ENCODE measurements around the gene GSG1L2.

Gene GSG1L2

GRCh38 chr17:9855036-9855435 is 33.2 kb upstream of the GSG1L2 start:
- POLR2A ChIA-PET: no interaction called here
- H3K36me3 ChIP-seq (ENCODE audit: control insufficient read depth in 4 of 4, insufficient read depth in 4 of 4, low read length in 3 of 4): no peaks in the 10 kb centered on the region
- no peaks in the 10 kb centered on the region for H3K4me1 ChIP-seq (ENCODE audit: control extremely low read depth in 1 of 4, control insufficient read depth in 4 of 4, insufficient read depth in 4 of 4, low read length in 3 of 4)
- H3K27ac ChIP-seq (ENCODE audit: insufficient read depth in 1 of 2, low read depth in 1 of 2, low read length in 2 of 2, poor library complexity in 1 of 2, severe bottlenecking in 2 of 2): no peak overlapping the region
- peaks cover 0 to 7% (median 2%) of the 10 kb centered on the region in 5 experiments for H3K9me3 ChIP-seq (ENCODE audit: control extremely low read depth in 1 of 5, control insufficient read depth in 4 of 5, insufficient read depth in 2 of 5, low read depth in 1 of 5, low read length in 4 of 5)
- no peak overlapping the region for H3K4me3 ChIP-seq (ENCODE audit: control insufficient read depth in 1 of 7, extremely low read depth in 1 of 7, insufficient read depth in 4 of 7, low read depth in 2 of 7, low read length in 6 of 7)
- CTCF ChIA-PET: no interaction called here
- 95% methylated on average over 4 of the region's 4 CpGs for WGBS (ENCODE audit: insufficient coverage)
- H3K27me3 ChIP-seq (replicated peaks in 2 of 5; ENCODE audit: control insufficient read depth in 4 of 5, insufficient read depth in 5 of 5, low read length in 4 of 5): no peaks in the 10 kb centered on the region
- no peak for DNase-seq

- 88% methylated on average over 5 of the region's 5 CpGs for WGBS (ENCODE audit: insufficient coverage)
- DNase-seq: no peak
- CTCF ChIA-PET: no interaction called here
- Histone ChIP-seq H3K27ac (ENCODE audit: insufficient read depth in 1 of 2, low read depth in 1 of 2, low read length in 2 of 2, poor library complexity in 1 of 2, severe bottlenecking in 2 of 2) (no peak overlapping the region), H3K27me3 (replicated peaks in 2 of 5; ENCODE audit: control insufficient read depth in 4 of 5, insufficient read depth in 5 of 5, low read length in 4 of 5) (no peaks in the 10 kb centered on the region), H3K9me3 (ENCODE audit: control extremely low read depth in 1 of 5, control insufficient read depth in 4 of 5, insufficient read depth in 2 of 5, low read depth in 1 of 5, low read length in 4 of 5) (peaks cover 0 to 7% (median 2%) of the 10 kb centered on the region in 5 experiments), H3K4me3 (ENCODE audit: control insufficient read depth in 1 of 7, extremely low read depth in 1 of 7, insufficient read depth in 4 of 7, low read depth in 2 of 7, low read length in 6 of 7) (no peak overlapping the region), H3K36me3 (ENCODE audit: control insufficient read depth in 4 of 4, insufficient read depth in 4 of 4, low read length in 3 of 4) (no peaks in the 10 kb centered on the region), H3K4me1 (ENCODE audit: control extremely low read depth in 1 of 4, control insufficient read depth in 4 of 4, insufficient read depth in 4 of 4, low read length in 3 of 4) (no peaks in the 10 kb centered on the region)
- POLR2A ChIA-PET: no interaction called here
These were observed 32.4 kb upstream of the GSG1L2 start for GRCh38 chr17:9854255-9854654.

- POLR2A ChIA-PET: no interaction called here
These were observed 28.3 kb upstream of the GSG1L2 start for GRCh38 chr17:9850151-9850550.

GRCh38 chr17:9845306-9845705 is 23.4 kb upstream of the GSG1L2 start:
- H3K27ac ChIP-seq (ENCODE audit: insufficient read depth in 1 of 2, low read depth in 1 of 2, low read length in 2 of 2, poor library complexity in 1 of 2, severe bottlenecking in 2 of 2): no peak overlapping the region
- H3K36me3 ChIP-seq (ENCODE audit: control insufficient read depth in 4 of 4, insufficient read depth in 4 of 4, low read length in 3 of 4): no peaks in the 10 kb centered on the region
- 100% methylated on average over 3 of the region's 4 CpGs for WGBS (ENCODE audit: insufficient coverage)
- peaks cover 0 to 2% (median 0%) of the 10 kb centered on the region in 5 experiments for H3K27me3 ChIP-seq (replicated peaks in 2 of 5; ENCODE audit: control insufficient read depth in 4 of 5, insufficient read depth in 5 of 5, low read length in 4 of 5)
- DNase-seq: no peak
- no peaks in the 10 kb centered on the region for H3K4me1 ChIP-seq (ENCODE audit: control extremely low read depth in 1 of 4, control insufficient read depth in 4 of 4, insufficient read depth in 4 of 4, low read length in 3 of 4)
- ChIA-PET CTCF (no interaction called here), POLR2A (no interaction called here)
- H3K9me3 ChIP-seq (ENCODE audit: control extremely low read depth in 1 of 5, control insufficient read depth in 4 of 5, insufficient read depth in 2 of 5, low read depth in 1 of 5, low read length in 4 of 5): peaks cover 0 to 1% (median 0%) of the 10 kb centered on the region in 5 experiments
- H3K4me3 ChIP-seq (ENCODE audit: control insufficient read depth in 1 of 7, extremely low read depth in 1 of 7, insufficient read depth in 4 of 7, low read depth in 2 of 7, low read length in 6 of 7): no peak overlapping the region

More at GRCh38 chr17:9850151-9850550, 28.3 kb upstream of the GSG1L2 start:
- Histone ChIP-seq H3K4me1 (ENCODE audit: control extremely low read depth in 1 of 4, control insufficient read depth in 4 of 4, insufficient read depth in 4 of 4, low read length in 3 of 4) (no peaks in the 10 kb centered on the region), H3K4me3 (ENCODE audit: control insufficient read depth in 1 of 7, extremely low read depth in 1 of 7, insufficient read depth in 4 of 7, low read depth in 2 of 7, low read length in 6 of 7) (no peak overlapping the region), H3K9me3 (ENCODE audit: control extremely low read depth in 1 of 5, control insufficient read depth in 4 of 5, insufficient read depth in 2 of 5, low read depth in 1 of 5, low read length in 4 of 5) (peaks cover 0 to 1% (median 0%) of the 10 kb centered on the region in 5 experiments), H3K27ac (ENCODE audit: insufficient read depth in 1 of 2, low read depth in 1 of 2, low read length in 2 of 2, poor library complexity in 1 of 2, severe bottlenecking in 2 of 2) (no peak overlapping the region), H3K27me3 (replicated peaks in 2 of 5; ENCODE audit: control insufficient read depth in 4 of 5, insufficient read depth in 5 of 5, low read length in 4 of 5) (no peaks in the 10 kb centered on the region), H3K36me3 (ENCODE audit: control insufficient read depth in 4 of 4, insufficient read depth in 4 of 4, low read length in 3 of 4) (no peaks in the 10 kb centered on the region)
- DNase-seq: no peak
- CTCF ChIA-PET: no interaction called here
- WGBS (ENCODE audit: insufficient coverage): 84% methylated on average over 5 of the region's 5 CpGs

- Histone ChIP-seq H3K9me3 (ENCODE audit: control extremely low read depth in 1 of 5, control insufficient read depth in 4 of 5, insufficient read depth in 2 of 5, low read depth in 1 of 5, low read length in 4 of 5) (peaks cover 0 to 1% (median 0%) of the 10 kb centered on the region in 5 experiments), H3K27ac (ENCODE audit: insufficient read depth in 1 of 2, low read depth in 1 of 2, low read length in 2 of 2, poor library complexity in 1 of 2, severe bottlenecking in 2 of 2) (no peak overlapping the region), H3K4me3 (ENCODE audit: control insufficient read depth in 1 of 7, extremely low read depth in 1 of 7, insufficient read depth in 4 of 7, low read depth in 2 of 7, low read length in 6 of 7) (no peak overlapping the region), H3K27me3 (replicated peaks in 2 of 5; ENCODE audit: control insufficient read depth in 4 of 5, insufficient read depth in 5 of 5, low read length in 4 of 5) (peaks cover 0 to 5% (median 2%) of the 10 kb centered on the region in 5 experiments), H3K4me1 (ENCODE audit: control extremely low read depth in 1 of 4, control insufficient read depth in 4 of 4, insufficient read depth in 4 of 4, low read length in 3 of 4) (no peaks in the 10 kb centered on the region), H3K36me3 (ENCODE audit: control insufficient read depth in 4 of 4, insufficient read depth in 4 of 4, low read length in 3 of 4) (no peaks in the 10 kb centered on the region)
- POLR2A ChIA-PET: no interaction called here
- CTCF ChIA-PET: no interaction called here
- no peak for DNase-seq
- 77% methylated on average over 8 of the region's 8 CpGs for WGBS (ENCODE audit: insufficient coverage)
These were observed 22.3 kb upstream of the GSG1L2 start for GRCh38 chr17:9844153-9844552.

- H3K9me3 ChIP-seq (ENCODE audit: control extremely low read depth in 1 of 5, control insufficient read depth in 4 of 5, insufficient read depth in 2 of 5, low read depth in 1 of 5, low read length in 4 of 5): peaks cover 0 to 1% (median 0%) of the 10 kb centered on the region in 5 experiments
- no peak for DNase-seq
- ChIA-PET CTCF (no interaction called here), POLR2A (no interaction called here)
- WGBS (ENCODE audit: insufficient coverage): 90% methylated on average over 14 of the region's 14 CpGs
- no peaks in the 10 kb centered on the region for H3K4me1 ChIP-seq (ENCODE audit: control extremely low read depth in 1 of 4, control insufficient read depth in 4 of 4, insufficient read depth in 4 of 4, low read length in 3 of 4)
- H3K27me3 ChIP-seq (replicated peaks in 2 of 5; ENCODE audit: control insufficient read depth in 4 of 5, insufficient read depth in 5 of 5, low read length in 4 of 5): peaks cover 0 to 12% (median 2%) of the 10 kb centered on the region in 5 experiments
- no peaks in the 10 kb centered on the region for H3K36me3 ChIP-seq (ENCODE audit: control insufficient read depth in 4 of 4, insufficient read depth in 4 of 4, low read length in 3 of 4)
- H3K27ac ChIP-seq (ENCODE audit: insufficient read depth in 1 of 2, low read depth in 1 of 2, low read length in 2 of 2, poor library complexity in 1 of 2, severe bottlenecking in 2 of 2): no peak overlapping the region
- H3K4me3 ChIP-seq (ENCODE audit: control insufficient read depth in 1 of 7, extremely low read depth in 1 of 7, insufficient read depth in 4 of 7, low read depth in 2 of 7, low read length in 6 of 7): no peak overlapping the region
These were observed 21.5 kb upstream of the GSG1L2 start for GRCh38 chr17:9843152-9844010.

GRCh38 chr17:9842057-9842758 is 20.3 kb upstream of the GSG1L2 start:
- Histone ChIP-seq H3K27ac (ENCODE audit: insufficient read depth in 1 of 2, low read depth in 1 of 2, low read length in 2 of 2, poor library complexity in 1 of 2, severe bottlenecking in 2 of 2) (no peak overlapping the region), H3K9me3 (ENCODE audit: control extremely low read depth in 1 of 5, control insufficient read depth in 4 of 5, insufficient read depth in 2 of 5, low read depth in 1 of 5, low read length in 4 of 5) (peaks cover 0 to 1% (median 0%) of the 10 kb centered on the region in 5 experiments), H3K27me3 (replicated peaks in 2 of 5; ENCODE audit: control insufficient read depth in 4 of 5, insufficient read depth in 5 of 5, low read length in 4 of 5) (peaks cover 0 to 17% (median 5%) of the 10 kb centered on the region in 5 experiments), H3K4me1 (ENCODE audit: control extremely low read depth in 1 of 4, control insufficient read depth in 4 of 4, insufficient read depth in 4 of 4, low read length in 3 of 4) (no peaks in the 10 kb centered on the region), H3K4me3 (ENCODE audit: control insufficient read depth in 1 of 7, extremely low read depth in 1 of 7, insufficient read depth in 4 of 7, low read depth in 2 of 7, low read length in 6 of 7) (no peak overlapping the region), H3K36me3 (ENCODE audit: control insufficient read depth in 4 of 4, insufficient read depth in 4 of 4, low read length in 3 of 4) (no peaks in the 10 kb centered on the region)
- POLR2A ChIA-PET: no interaction called here
- no peak for DNase-seq
- CTCF ChIA-PET: interaction anchor here (0.6 kb wide), 2 partner anchors 125 to 956 kb away, joined by 3 to 4 read pairs; no protein-coding TSS in a partner anchor
- WGBS (ENCODE audit: insufficient coverage): 83% methylated on average over 12 of the region's 14 CpGs

Data from common myeloid progenitor, CD34-positive (primary cell).